PC-3 (cell line): ENCODE data around the gene AUTS2.

Experiments
- EZH2phosphoT487 ChIP-seq: fragments of 300-600 bp; sonication (generic); IDR thresholded peaks from 2 replicates; pipeline ENCODE4 v1.6.1; 2018; ENCODE audit warnings: mild to moderate bottlenecking, antibody characterized with exemption, low read length, borderline replicate concordance
- TF ChIP-seq, protein P1 (sequence below): fragments of 300-600 bp; sonication (generic); conservative IDR thresholded peaks from 2 replicates; pipeline ENCODE4 v1.5.1; 2017; ENCODE audit warnings: antibody characterized with exemption, low read depth, mild to moderate bottlenecking, low read length

DNA sequence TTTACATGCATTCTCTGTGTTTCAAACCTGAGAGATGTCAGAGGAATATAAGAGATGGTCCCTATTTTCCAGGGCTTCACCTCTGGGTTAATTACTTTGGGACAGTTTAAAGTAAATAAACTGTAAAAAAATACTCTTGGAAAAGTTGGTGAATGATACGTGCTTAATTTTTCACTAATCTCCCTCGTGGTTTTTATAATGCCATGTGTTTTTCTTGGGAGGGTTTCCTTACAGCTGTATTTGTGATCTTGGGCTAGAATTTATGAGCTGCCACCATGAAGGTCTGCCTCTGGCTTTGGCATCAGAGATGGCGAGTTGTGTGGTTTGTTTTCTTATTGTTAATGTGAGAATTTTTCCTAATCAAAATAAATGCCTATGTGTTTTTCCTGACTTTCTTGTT, 322.5 kb downstream of the AUTS2 start:
- TF ChIP-seq, protein P1, sequence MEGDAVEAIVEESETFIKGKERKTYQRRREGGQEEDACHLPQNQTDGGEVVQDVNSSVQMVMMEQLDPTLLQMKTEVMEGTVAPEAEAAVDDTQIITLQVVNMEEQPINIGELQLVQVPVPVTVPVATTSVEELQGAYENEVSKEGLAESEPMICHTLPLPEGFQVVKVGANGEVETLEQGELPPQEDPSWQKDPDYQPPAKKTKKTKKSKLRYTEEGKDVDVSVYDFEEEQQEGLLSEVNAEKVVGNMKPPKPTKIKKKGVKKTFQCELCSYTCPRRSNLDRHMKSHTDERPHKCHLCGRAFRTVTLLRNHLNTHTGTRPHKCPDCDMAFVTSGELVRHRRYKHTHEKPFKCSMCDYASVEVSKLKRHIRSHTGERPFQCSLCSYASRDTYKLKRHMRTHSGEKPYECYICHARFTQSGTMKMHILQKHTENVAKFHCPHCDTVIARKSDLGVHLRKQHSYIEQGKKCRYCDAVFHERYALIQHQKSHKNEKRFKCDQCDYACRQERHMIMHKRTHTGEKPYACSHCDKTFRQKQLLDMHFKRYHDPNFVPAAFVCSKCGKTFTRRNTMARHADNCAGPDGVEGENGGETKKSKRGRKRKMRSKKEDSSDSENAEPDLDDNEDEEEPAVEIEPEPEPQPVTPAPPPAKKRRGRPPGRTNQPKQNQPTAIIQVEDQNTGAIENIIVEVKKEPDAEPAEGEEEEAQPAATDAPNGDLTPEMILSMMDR: no peak
- no peak for TF ChIP-seq EZH2phosphoT487
